Stomach (tissue), 4 donors: ENCODE measurements around the gene SCARB2.

Experiments used
- CTCF ChIP-seq, 7 experiments: fragments of 450-650 bp in 4 of 7; fragments of 200-600 bp in 3 of 7; sonication (generic) in 3 of 7; IDR thresholded peaks; one replicate each; pipeline ENCODE4 v1.5.1; 2016 to 2019; ENCODE audit warnings: antibody characterized with exemption in 7 of 7, control low read depth in 2 of 7, mild to moderate bottlenecking in 1 of 7
- EP300 ChIP-seq: sonication (generic); formaldehyde crosslinking; IDR thresholded peaks from one replicate; pipeline ENCODE4 v1.6.1; 2017; ENCODE audit warnings: antibody characterized with exemption
- POLR2A ChIP-seq, 4 donors: fragments of 450-650 bp; IDR thresholded peaks; one replicate each; pipeline ENCODE4 v1.6.1; 2016; ENCODE audit warnings: antibody characterized with exemption in 4 of 4, control low read depth in 2 of 4, mild to moderate bottlenecking in 1 of 4, moderate library complexity in 1 of 4
- POLR2AphosphoS5 ChIP-seq, 3 donors: sonication (generic); formaldehyde crosslinking; IDR thresholded peaks; one replicate each; pipeline ENCODE4 v1.6.1; 2016; ENCODE audit warnings: antibody characterized with exemption in 3 of 3

- no peak for TF ChIP-seq CTCF (IDR thresholded peaks at IDR 0.05)
- no peak for TF ChIP-seq POLR2A (IDR thresholded peaks at IDR 0.05)
- no peak for TF ChIP-seq EP300
- TF ChIP-seq POLR2AphosphoS5 (IDR thresholded peaks at IDR 0.05): no peak
Observed at GRCh38 chr4:76153356-76153755, 60.3 kb downstream of the SCARB2 start.
